ENCODE measurements around the gene MNAT1.

MNAT1 gene

DNA sequence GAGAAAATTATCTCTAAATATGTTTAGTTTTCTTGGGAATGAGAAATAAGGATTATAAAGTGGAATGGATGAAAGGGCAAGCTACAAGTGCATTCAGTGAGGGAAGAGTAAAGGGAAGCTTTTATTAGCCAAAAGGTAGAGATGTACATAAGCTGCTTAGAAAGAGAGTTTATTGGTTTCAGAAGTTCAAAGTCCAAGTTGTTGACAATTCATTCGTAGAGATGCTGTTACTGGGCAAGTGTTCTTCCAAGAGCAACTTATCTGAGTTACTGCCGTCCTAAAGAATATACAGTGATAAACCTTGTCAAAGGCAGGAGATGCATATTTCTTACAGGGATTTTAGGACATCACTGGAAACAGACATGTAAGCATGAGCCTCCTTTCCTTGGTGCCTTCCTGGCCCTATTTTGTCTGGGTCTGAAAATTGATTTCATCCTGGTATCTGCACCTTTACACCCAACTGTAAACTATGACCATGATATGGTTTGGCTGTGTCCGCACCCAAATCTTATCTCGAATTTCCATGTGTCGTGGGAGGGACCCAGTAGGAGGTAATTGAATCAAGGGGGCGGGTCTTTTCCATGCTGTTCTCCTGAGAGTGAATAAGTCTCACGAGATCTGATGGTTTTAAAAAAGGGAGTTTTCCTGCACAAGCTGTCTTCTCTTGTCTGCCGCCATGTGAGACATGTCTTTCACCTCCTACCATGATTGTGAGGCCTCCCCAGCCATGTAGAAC, 199.5 kb downstream of the MNAT1 start:
- Histone ChIP-seq H4K91ac (ENCODE audit: low read depth, low read length, poor library complexity) (no peak overlapping the region), H3K36me3 (replicated peaks in 1 of 2; ENCODE audit: control insufficient read depth in 2 of 2, insufficient read depth in 2 of 2, low read length in 2 of 2) (no peaks in the 10 kb centered on the region), H3K79me1 (ENCODE audit: low read depth, low read length) (peaks cover 3% of the 10 kb centered on the region), H3K4me1 (ENCODE audit: control insufficient read depth in 2 of 2, insufficient read depth in 1 of 2, low read depth in 1 of 2, low read length in 2 of 2) (peaks cover 3 to 4% of the 10 kb centered on the region in 2 donors), H4K8ac (ENCODE audit: low read depth, low read length) (no peak overlapping the region), H2BK120ac (ENCODE audit: low read depth, low read length) (no peak overlapping the region), H3K18ac (ENCODE audit: low read length) (no peak overlapping the region), H3K14ac (ENCODE audit: low read length) (no peak overlapping the region), H2AFZ (ENCODE audit: low read length) (no peak overlapping the region), H2AK5ac (ENCODE audit: low read depth, low read length) (no peak overlapping the region), H2BK12ac (ENCODE audit: low read length) (no peak overlapping the region), H3K4ac (ENCODE audit: low read length) (no peak overlapping the region), H3K9me3 (replicated peaks in 1 of 2; ENCODE audit: control insufficient read depth in 2 of 2, insufficient read depth in 1 of 2, low read depth in 1 of 2, low read length in 2 of 2) (no peaks in the 10 kb centered on the region), H3K23ac (ENCODE audit: low read depth, low read length, poor library complexity) (no peak overlapping the region), H2BK15ac (ENCODE audit: low read length) (no peak overlapping the region), H3K27ac (replicated peaks; ENCODE audit: low read length) (no peak overlapping the region), H3K9ac (ENCODE audit: low read depth, low read length, poor library complexity) (no peak overlapping the region), H3K4me3 (ENCODE audit: low read length in 2 of 2) (no peak overlapping the region), H2BK5ac (ENCODE audit: low read length) (no peak overlapping the region), H3K27me3 (ENCODE audit: control insufficient read depth in 3 of 3, insufficient read depth in 3 of 3, low read depth in 1 of 3, low read length in 3 of 3) (no peaks in the 10 kb centered on the region), H3K4me2 (ENCODE audit: insufficient read depth, low read length, poor library complexity, severe bottlenecking) (no peak overlapping the region)
- DNase-seq (ENCODE audit: low spot score), result no peak
- WGBS, 2 donors (ENCODE audit: extremely low coverage in 2 of 2, insufficient read length in 2 of 2, insufficient replicate concordance in 1 of 2), result no CpG with 5 or more reads among the region's 8 CpGs

DNA sequence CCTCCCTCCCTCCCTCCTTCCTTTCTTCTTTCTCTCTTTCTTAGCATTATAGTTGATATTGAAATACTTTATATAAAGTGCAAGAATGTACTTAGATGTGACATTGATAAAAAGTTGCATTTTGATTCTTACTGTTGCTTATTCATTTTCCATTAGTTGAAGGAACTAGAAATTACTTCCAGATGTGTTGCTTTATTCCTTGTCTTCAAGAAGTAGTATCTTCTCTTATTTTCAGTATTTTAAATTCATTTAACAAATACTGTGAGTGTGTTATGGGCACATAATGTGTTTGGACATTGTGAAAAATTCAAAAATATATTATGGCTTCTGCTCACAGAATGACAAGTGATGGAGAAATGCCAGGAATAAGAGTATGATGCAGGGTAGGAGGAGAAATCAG, 200.8 kb downstream of the MNAT1 start:
- Histone ChIP-seq H3K4me2 (ENCODE audit: insufficient read depth, low read length, poor library complexity, severe bottlenecking) (no peak overlapping the region), H3K9me3 (replicated peaks in 1 of 2; ENCODE audit: control insufficient read depth in 2 of 2, insufficient read depth in 1 of 2, low read depth in 1 of 2, low read length in 2 of 2) (no peaks in the 10 kb centered on the region), H3K14ac (ENCODE audit: low read length) (no peak overlapping the region), H3K23ac (ENCODE audit: low read depth, low read length, poor library complexity) (no peak overlapping the region), H4K8ac (ENCODE audit: low read depth, low read length) (no peak overlapping the region), H2BK5ac (ENCODE audit: low read length) (no peak overlapping the region), H3K9ac (ENCODE audit: low read depth, low read length, poor library complexity) (no peak overlapping the region), H3K18ac (ENCODE audit: low read length) (no peak overlapping the region), H3K4ac (ENCODE audit: low read length) (no peak overlapping the region), H2BK12ac (ENCODE audit: low read length) (no peak overlapping the region), H2BK15ac (ENCODE audit: low read length) (no peak overlapping the region), H4K91ac (ENCODE audit: low read depth, low read length, poor library complexity) (no peak overlapping the region), H3K36me3 (replicated peaks in 1 of 2; ENCODE audit: control insufficient read depth in 2 of 2, insufficient read depth in 2 of 2, low read length in 2 of 2) (no peaks in the 10 kb centered on the region), H3K4me3 (ENCODE audit: low read length in 2 of 2) (no peak overlapping the region), H3K27me3 (ENCODE audit: control insufficient read depth in 3 of 3, insufficient read depth in 3 of 3, low read depth in 1 of 3, low read length in 3 of 3) (no peaks in the 10 kb centered on the region), H2BK120ac (ENCODE audit: low read depth, low read length) (no peak overlapping the region), H3K4me1 (ENCODE audit: control insufficient read depth in 2 of 2, insufficient read depth in 1 of 2, low read depth in 1 of 2, low read length in 2 of 2) (peaks cover 3 to 4% of the 10 kb centered on the region in 2 donors), H2AK5ac (ENCODE audit: low read depth, low read length) (no peak overlapping the region), H3K27ac (replicated peaks; ENCODE audit: low read length) (no peak overlapping the region), H3K79me1 (ENCODE audit: low read depth, low read length) (peaks cover 3% of the 10 kb centered on the region), H2AFZ (ENCODE audit: low read length) (no peak overlapping the region)
- DNase-seq (ENCODE audit: low spot score), result no peak

- Histone ChIP-seq H3K4ac (ENCODE audit: low read length) (no peak overlapping the region), H2BK120ac (ENCODE audit: low read depth, low read length) (no peak overlapping the region), H2BK5ac (ENCODE audit: low read length) (no peak overlapping the region), H3K4me2 (ENCODE audit: insufficient read depth, low read length, poor library complexity, severe bottlenecking) (no peak overlapping the region), H3K4me3 (ENCODE audit: low read length in 2 of 2) (no peak overlapping the region), H3K14ac (ENCODE audit: low read length) (no peak overlapping the region), H2AFZ (ENCODE audit: low read length) (no peak overlapping the region), H3K9ac (ENCODE audit: low read depth, low read length, poor library complexity) (no peak overlapping the region), H2AK5ac (ENCODE audit: low read depth, low read length) (no peak overlapping the region), H3K79me1 (ENCODE audit: low read depth, low read length) (no peaks in the 10 kb centered on the region), H2BK12ac (ENCODE audit: low read length) (no peak overlapping the region), H3K18ac (ENCODE audit: low read length) (no peak overlapping the region), H3K27me3 (ENCODE audit: control insufficient read depth in 3 of 3, insufficient read depth in 3 of 3, low read depth in 1 of 3, low read length in 3 of 3) (no peaks in the 10 kb centered on the region), H4K8ac (ENCODE audit: low read depth, low read length) (no peak overlapping the region), H3K23ac (ENCODE audit: low read depth, low read length, poor library complexity) (no peak overlapping the region), H3K9me3 (replicated peaks in 1 of 2; ENCODE audit: control insufficient read depth in 2 of 2, insufficient read depth in 1 of 2, low read depth in 1 of 2, low read length in 2 of 2) (no peaks in the 10 kb centered on the region), H3K36me3 (replicated peaks in 1 of 2; ENCODE audit: control insufficient read depth in 2 of 2, insufficient read depth in 2 of 2, low read length in 2 of 2) (no peaks in the 10 kb centered on the region), H4K91ac (ENCODE audit: low read depth, low read length, poor library complexity) (no peak overlapping the region), H3K4me1 (ENCODE audit: control insufficient read depth in 2 of 2, insufficient read depth in 1 of 2, low read depth in 1 of 2, low read length in 2 of 2) (peaks cover 5 to 11% of the 10 kb centered on the region in 2 donors), H2BK15ac (ENCODE audit: low read length) (no peak overlapping the region), H3K27ac (replicated peaks; ENCODE audit: low read length) (no peak overlapping the region)
- no CpG with 5 or more reads among the region's 1 CpG for WGBS, 2 donors (ENCODE audit: extremely low coverage in 2 of 2, insufficient read length in 2 of 2, insufficient replicate concordance in 1 of 2)
- no peak for DNase-seq (ENCODE audit: low spot score)
Measured at GRCh38 chr14:60943637-60944032, 209.1 kb downstream of the MNAT1 start.

GRCh38 chr14:60944204-60944603, 209.6 kb downstream of the MNAT1 start:
- Histone ChIP-seq H4K8ac (ENCODE audit: low read depth, low read length) (no peak overlapping the region), H3K18ac (ENCODE audit: low read length) (no peak overlapping the region), H3K27ac (replicated peaks; ENCODE audit: low read length) (peak overlapping the region; percentile 43), H2BK12ac (ENCODE audit: low read length) (no peak overlapping the region), H3K9me3 (replicated peaks in 1 of 2; ENCODE audit: control insufficient read depth in 2 of 2, insufficient read depth in 1 of 2, low read depth in 1 of 2, low read length in 2 of 2) (no peaks in the 10 kb centered on the region), H3K36me3 (replicated peaks in 1 of 2; ENCODE audit: control insufficient read depth in 2 of 2, insufficient read depth in 2 of 2, low read length in 2 of 2) (no peaks in the 10 kb centered on the region), H3K79me1 (ENCODE audit: low read depth, low read length) (no peaks in the 10 kb centered on the region), H3K14ac (ENCODE audit: low read length) (no peak overlapping the region), H3K9ac (ENCODE audit: low read depth, low read length, poor library complexity) (no peak overlapping the region), H3K4me3 (ENCODE audit: low read length in 2 of 2) (no peak overlapping the region), H2AFZ (ENCODE audit: low read length) (no peak overlapping the region), H3K23ac (ENCODE audit: low read depth, low read length, poor library complexity) (no peak overlapping the region), H3K27me3 (ENCODE audit: control insufficient read depth in 3 of 3, insufficient read depth in 3 of 3, low read depth in 1 of 3, low read length in 3 of 3) (no peaks in the 10 kb centered on the region), H3K4ac (ENCODE audit: low read length) (no peak overlapping the region), H4K91ac (ENCODE audit: low read depth, low read length, poor library complexity) (no peak overlapping the region), H3K4me2 (ENCODE audit: insufficient read depth, low read length, poor library complexity, severe bottlenecking) (no peak overlapping the region), H2AK5ac (ENCODE audit: low read depth, low read length) (no peak overlapping the region), H3K4me1 (ENCODE audit: control insufficient read depth in 2 of 2, insufficient read depth in 1 of 2, low read depth in 1 of 2, low read length in 2 of 2) (peaks cover 5 to 11% of the 10 kb centered on the region in 2 donors), H2BK15ac (ENCODE audit: low read length) (no peak overlapping the region), H2BK5ac (ENCODE audit: low read length) (no peak overlapping the region), H2BK120ac (ENCODE audit: low read depth, low read length) (no peak overlapping the region)
- WGBS, 2 donors (ENCODE audit: extremely low coverage in 2 of 2, insufficient read length in 2 of 2, insufficient replicate concordance in 1 of 2), result no CpG with 5 or more reads among the region's 4 CpGs
- no peak for DNase-seq (ENCODE audit: low spot score)
